Activated gamma-delta T cell (primary cell): ENCODE data around the gene RPS10.

Experiments
- DNase-seq: peaks from one replicate; lab custom pipeline; 2025; lab: John Stamatoyannopoulos, UW

Gene RPS10

DNA sequence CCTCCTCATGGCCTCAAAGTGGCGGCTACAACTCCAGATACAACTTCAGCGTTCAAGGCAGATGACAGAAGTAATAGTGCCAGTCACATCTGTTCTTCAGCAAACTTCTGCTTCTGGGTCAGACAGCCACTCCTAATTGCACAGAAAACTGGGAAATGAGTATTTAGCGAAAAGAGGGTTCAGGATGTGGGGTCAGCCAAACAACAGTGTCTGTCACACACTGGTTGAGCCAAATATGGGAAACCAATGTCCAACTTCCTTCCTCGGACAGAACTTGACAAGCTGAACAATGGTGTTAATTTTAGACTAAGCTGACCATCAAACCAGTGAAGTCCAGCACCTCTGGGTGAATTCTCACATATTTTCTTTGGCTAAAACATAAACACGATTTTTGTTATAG is 55.5 kb downstream of the RPS10 start:
- DNase-seq, result no peak

DNA sequence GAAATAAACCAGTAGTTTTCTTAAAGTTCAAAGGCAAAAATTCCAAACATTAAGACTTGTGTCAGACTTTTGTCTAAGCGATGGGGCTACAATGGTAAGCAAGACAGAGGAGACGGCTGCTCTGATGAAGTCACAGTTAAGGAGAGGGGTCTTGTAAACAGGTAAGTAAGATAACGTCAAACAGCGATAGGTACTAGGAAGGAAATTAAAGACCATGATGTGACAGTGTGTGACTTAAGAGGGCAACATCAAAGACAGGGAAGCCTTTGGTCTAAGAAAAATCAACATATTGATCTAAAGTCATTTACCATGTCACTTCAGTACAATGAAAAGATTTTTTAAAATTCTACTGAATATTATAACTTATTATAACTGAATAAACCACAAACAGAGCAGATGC is 56.5 kb downstream of the RPS10 start:
- no peak for DNase-seq
